Measurements from ENCODE around the gene ELFN1.

DNA sequence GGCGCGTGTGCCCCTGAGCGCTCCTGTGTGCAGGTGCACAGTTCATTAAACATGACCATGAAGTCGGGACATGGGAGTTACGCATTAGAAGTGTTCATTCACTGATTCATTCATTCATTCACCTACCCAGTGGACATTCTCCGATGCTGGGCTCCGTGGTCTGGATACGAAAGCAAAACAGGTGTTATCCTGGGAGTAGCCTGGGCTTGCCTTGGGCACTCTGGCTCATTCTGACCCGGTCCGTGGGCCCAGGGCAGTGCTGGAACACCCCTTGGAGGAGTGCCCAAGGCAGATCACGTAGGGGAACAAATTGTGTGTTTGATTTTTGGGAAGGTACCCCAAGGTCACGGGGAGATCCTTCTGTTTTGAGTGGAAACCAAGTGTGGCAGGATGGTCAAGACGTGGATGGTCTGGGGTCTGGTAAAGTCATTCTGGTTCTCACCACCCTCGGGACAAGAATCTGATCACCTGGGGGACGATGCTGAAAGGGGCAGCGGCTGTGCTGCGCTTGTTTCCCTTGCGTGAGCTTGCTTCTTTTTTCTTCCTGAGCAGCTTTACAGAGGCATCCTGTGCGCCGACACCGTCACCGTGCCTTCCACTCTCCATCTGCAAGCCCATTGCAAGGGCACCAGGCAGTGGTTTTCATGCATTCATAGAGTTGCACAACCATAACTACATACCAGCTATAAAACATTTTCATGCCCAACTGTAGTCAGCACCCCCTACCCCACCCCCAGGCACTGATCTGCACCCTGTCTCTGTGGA, 10.1 kb downstream of the ELFN1 start:
- TF ChIP-seq, protein P1, sequence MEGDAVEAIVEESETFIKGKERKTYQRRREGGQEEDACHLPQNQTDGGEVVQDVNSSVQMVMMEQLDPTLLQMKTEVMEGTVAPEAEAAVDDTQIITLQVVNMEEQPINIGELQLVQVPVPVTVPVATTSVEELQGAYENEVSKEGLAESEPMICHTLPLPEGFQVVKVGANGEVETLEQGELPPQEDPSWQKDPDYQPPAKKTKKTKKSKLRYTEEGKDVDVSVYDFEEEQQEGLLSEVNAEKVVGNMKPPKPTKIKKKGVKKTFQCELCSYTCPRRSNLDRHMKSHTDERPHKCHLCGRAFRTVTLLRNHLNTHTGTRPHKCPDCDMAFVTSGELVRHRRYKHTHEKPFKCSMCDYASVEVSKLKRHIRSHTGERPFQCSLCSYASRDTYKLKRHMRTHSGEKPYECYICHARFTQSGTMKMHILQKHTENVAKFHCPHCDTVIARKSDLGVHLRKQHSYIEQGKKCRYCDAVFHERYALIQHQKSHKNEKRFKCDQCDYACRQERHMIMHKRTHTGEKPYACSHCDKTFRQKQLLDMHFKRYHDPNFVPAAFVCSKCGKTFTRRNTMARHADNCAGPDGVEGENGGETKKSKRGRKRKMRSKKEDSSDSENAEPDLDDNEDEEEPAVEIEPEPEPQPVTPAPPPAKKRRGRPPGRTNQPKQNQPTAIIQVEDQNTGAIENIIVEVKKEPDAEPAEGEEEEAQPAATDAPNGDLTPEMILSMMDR (IDR thresholded peaks at IDR 0.05), result no peak
- no peak for TF ChIP-seq POLR2A (IDR thresholded peaks at IDR 0.05)

Data from uterus (tissue), 2 donors.